B cell (primary cell): Measurements from ENCODE around the gene SLC2A9. TPM values are rescaled to one million over a fixed set of nuclear protein-coding genes. Genes with fewer than 3 reads are reported as not detected.

Source experiments
- ATAC-seq: fragments of 200-7000 bp; cut with Tn5 transposase; one replicate; pipeline ENCODE4 v1.10.0; 2021; ENCODE audit warnings: low read depth, mild to moderate bottlenecking, moderate number of reproducible peaks, moderate library complexity
- CTCF ChIA-PET: fragments of 350-600 bp; sonication (Branson Sonifier 250); formaldehyde crosslinking; loops from one replicate; lab custom pipeline; 2021; ENCODE audit warnings: antibody characterized with exemption, inconsistent platforms; lab: Charles Lee
- POLR2A ChIA-PET: fragments of 350-600 bp; sonication (Branson Sonifier 250); formaldehyde crosslinking; loops from one replicate; lab custom pipeline; 2021; ENCODE audit warnings: antibody characterized with exemption; lab: Charles Lee
- DNase-seq: peaks from one replicate; pipeline ENCODE4 v3.0.0; 2013
- H2AFZ ChIP-seq: 2 replicates; pipeline ENCODE4 v1.6.1; 2012; ENCODE audit warnings: mild to moderate bottlenecking, low read depth, low read length; ENCODE audit not compliant: insufficient read depth, poor library complexity, severe bottlenecking
- H3K27ac ChIP-seq, 2 donors: 1 replicate in 1 of 2; 2 replicates in 1 of 2; pipeline ENCODE4 v1.5.1; 2012 to 2013; ENCODE audit warnings: low read length in 2 of 2, mild to moderate bottlenecking in 2 of 2, moderate library complexity in 1 of 2
- H3K27me3 ChIP-seq, 4 experiments: fragments of 200-600 bp in 1 of 4; sonication (generic) in 1 of 4; replicated peaks in 1 of 4; 1 replicate in 2 of 4; 2 replicates in 2 of 4; pipeline versions ENCODE4 v1.6.1 to v1.7.0; 2013 to 2016; ENCODE audit warnings: low read length in 3 of 4, mild to moderate bottlenecking in 2 of 4, mixed read lengths in 1 of 4, moderate library complexity in 1 of 4; ENCODE audit not compliant: insufficient read depth in 4 of 4, control insufficient read depth in 3 of 4; ENCODE audit errors: control extremely low read depth in 1 of 4
- H3K36me3 ChIP-seq, 2 experiments: replicated peaks in 1 of 2; 1 replicate in 1 of 2; 2 replicates in 1 of 2; pipeline versions ENCODE4 v1.6.1 to v1.7.1; 2013; ENCODE audit warnings: low read length in 1 of 2; ENCODE audit not compliant: insufficient read depth in 2 of 2, control insufficient read depth in 1 of 2; ENCODE audit errors: control extremely low read depth in 1 of 2, extremely low read depth in 1 of 2
- H3K4me1 ChIP-seq, 2 donors: fragments of 200-600 bp in 1 of 2; sonication (generic) in 1 of 2; 1 replicate in 1 of 2; 2 replicates in 1 of 2; pipeline versions ENCODE4 v1.5.1 to v1.6.1; 2013 to 2017; ENCODE audit warnings: low read length in 2 of 2; ENCODE audit not compliant: control insufficient read depth in 2 of 2, insufficient read depth in 2 of 2
- H3K4me2 ChIP-seq: replicated peaks from 2 replicates; pipeline ENCODE3; 2012; ENCODE audit warnings: mild to moderate bottlenecking, low read depth, low read length; ENCODE audit not compliant: poor library complexity, severe bottlenecking
- H3K4me3 ChIP-seq, 5 experiments: fragments of 200-600 bp in 1 of 5; sonication (generic) in 1 of 5; 1 replicate in 3 of 5; 2 replicates in 2 of 5; pipeline versions ENCODE4 v1.5.1 to v1.7.0; 2011 to 2016; ENCODE audit warnings: low read length in 4 of 5, mild to moderate bottlenecking in 4 of 5, low read depth in 2 of 5, control low read depth in 1 of 5, moderate library complexity in 1 of 5; ENCODE audit not compliant: insufficient read depth in 1 of 5; ENCODE audit errors: control extremely low read depth in 1 of 5, extremely low read depth in 1 of 5
- H3K79me2 ChIP-seq: fragments of 200-600 bp; sonication (generic); one replicate; pipeline ENCODE4 v1.6.0; 2016; ENCODE audit warnings: low read length; ENCODE audit not compliant: control insufficient read depth, insufficient read depth
- H3K9ac ChIP-seq: fragments of 200-600 bp; sonication (generic); 2 replicates; pipeline ENCODE4 v1.6.1; 2017; ENCODE audit warnings: mild to moderate bottlenecking, low read length, moderate library complexity
- H3K9me3 ChIP-seq, 3 donors: one replicate each; pipeline versions ENCODE4 v1.6.1 to v1.7.1; 2013; ENCODE audit warnings: low read length in 2 of 3; ENCODE audit not compliant: control insufficient read depth in 2 of 3, insufficient read depth in 1 of 3; ENCODE audit errors: control extremely low read depth in 1 of 3
- H4K20me1 ChIP-seq: 2 replicates; pipeline ENCODE4 v1.6.0; 2012; ENCODE audit warnings: mild to moderate bottlenecking, low read length; ENCODE audit not compliant: insufficient read depth, control insufficient read depth, poor library complexity, severe bottlenecking
- H3K27ac Mint-ChIP-seq: one replicate; pipeline ENCODE4 v1.8.0; 2021; ENCODE audit warnings: mixed read lengths
- H3K27me3 Mint-ChIP-seq: one replicate; pipeline ENCODE4 v1.8.0; 2021; ENCODE audit warnings: mixed read lengths
- H3K4me1 Mint-ChIP-seq: one replicate; pipeline ENCODE4 v1.8.0; 2021; ENCODE audit warnings: mixed read lengths
- H3K4me3 Mint-ChIP-seq: one replicate; pipeline ENCODE4 v1.8.0; 2021; ENCODE audit warnings: mixed read lengths
- H3K9me3 Mint-ChIP-seq: one replicate; pipeline ENCODE4 v1.8.0; 2022; ENCODE audit warnings: mixed read lengths; ENCODE audit not compliant: insufficient read depth
- CTCF ChIP-seq: fragments of 200-600 bp; IDR thresholded peaks from one replicate; pipeline ENCODE4 v1.8.0; 2022; ENCODE audit warnings: antibody characterized with exemption, mild to moderate bottlenecking
- EZH2 ChIP-seq: IDR thresholded peaks from 2 replicates; pipeline ENCODE4 v1.6.1; 2012; ENCODE audit warnings: borderline replicate concordance, low read depth, mild to moderate bottlenecking, moderate library complexity, low read length; ENCODE audit not compliant: insufficient read depth, poor library complexity, severe bottlenecking
- WGBS: methylation state at CpG from one replicate; pipeline ENCODE4 v1.1.5; 2013; ENCODE audit warnings: missing lambda C conversion rate; ENCODE audit not compliant: insufficient coverage; 5-methylcytosine and 5-hydroxymethylcytosine counted together
- intact Hi-C: fragments of 100-400 bp; cut with micrococcal nuclease; formaldehyde crosslinking; loops from one replicate; pipeline ENCODE4 v1.10.0; 2022
- polyA plus RNA-seq: library from polyadenylated mRNA; depleted of rRNA; stranded (reverse); fragments of >200 nt; gene quantifications from 2 replicates; pipeline ENCODE4 v1.2.3, GENCODE V29; 2012
- total RNA-seq, 2 donors: library from RNA; stranded (reverse); fragments of 120-200 nt in 1 of 2; gene quantifications; 1 replicate in 1 of 2; 2 replicates in 1 of 2; pipeline versions ENCODE4 v1.2.3 to v1.2.4, GENCODE V29; 2013 to 2022

SLC2A9 gene
- total and polyA plus RNA-seq, 2 donors (not counting 1 experiment from before 2014, with no cell fraction given): 0.89 to 2.1 TPM

DNA sequence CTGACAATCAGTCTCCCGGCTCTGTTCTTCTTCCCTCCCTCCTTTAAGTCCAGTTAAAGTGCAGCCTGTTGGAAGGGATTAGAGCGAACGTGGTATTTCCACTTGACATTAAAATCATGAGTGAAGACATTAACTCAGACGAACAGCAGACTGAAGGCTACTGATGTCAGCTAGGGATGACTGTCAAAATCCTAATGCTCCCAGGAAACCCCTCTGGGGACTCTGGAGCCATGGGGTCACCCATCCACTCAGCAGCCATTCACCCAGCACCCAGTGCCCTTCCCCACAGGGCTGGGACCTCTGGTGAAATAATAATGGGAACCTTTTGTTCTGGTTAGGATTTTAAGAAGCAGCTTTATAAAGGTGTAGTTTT lies 126.0 kb downstream of the SLC2A9 start:
- Histone ChIP-seq H3K4me2 (no peak overlapping the region), H3K9me3 (no peaks in the 10 kb centered on the region), H3K36me3 (no peaks in the 10 kb centered on the region), H3K79me2 (no peaks in the 10 kb centered on the region), H4K20me1 (no peaks in the 10 kb centered on the region), H3K4me1 (no peaks in the 10 kb centered on the region), H3K9ac (no peak overlapping the region), H2AFZ (no peak overlapping the region), H3K27ac (no peak overlapping the region), H3K27me3 (no peaks in the 10 kb centered on the region), H3K4me3 (no peak overlapping the region)
- DNase-seq (no peak), ATAC-seq (no peak)
- intact Hi-C loops: no loop called here
- Mint-ChIP-seq H3K9me3 (no peaks in the 10 kb centered on the region), H3K4me1 (no peaks in the 10 kb centered on the region), H3K4me3 (no peak overlapping the region), H3K27ac (no peak overlapping the region), H3K27me3 (peaks cover 11% of the 10 kb centered on the region)
- TF ChIP-seq EZH2: no peak
- WGBS: 88% methylated on average over 3 of the region's 4 CpGs
- CTCF ChIA-PET: no interaction called here
- POLR2A ChIA-PET: no interaction called here

DNA sequence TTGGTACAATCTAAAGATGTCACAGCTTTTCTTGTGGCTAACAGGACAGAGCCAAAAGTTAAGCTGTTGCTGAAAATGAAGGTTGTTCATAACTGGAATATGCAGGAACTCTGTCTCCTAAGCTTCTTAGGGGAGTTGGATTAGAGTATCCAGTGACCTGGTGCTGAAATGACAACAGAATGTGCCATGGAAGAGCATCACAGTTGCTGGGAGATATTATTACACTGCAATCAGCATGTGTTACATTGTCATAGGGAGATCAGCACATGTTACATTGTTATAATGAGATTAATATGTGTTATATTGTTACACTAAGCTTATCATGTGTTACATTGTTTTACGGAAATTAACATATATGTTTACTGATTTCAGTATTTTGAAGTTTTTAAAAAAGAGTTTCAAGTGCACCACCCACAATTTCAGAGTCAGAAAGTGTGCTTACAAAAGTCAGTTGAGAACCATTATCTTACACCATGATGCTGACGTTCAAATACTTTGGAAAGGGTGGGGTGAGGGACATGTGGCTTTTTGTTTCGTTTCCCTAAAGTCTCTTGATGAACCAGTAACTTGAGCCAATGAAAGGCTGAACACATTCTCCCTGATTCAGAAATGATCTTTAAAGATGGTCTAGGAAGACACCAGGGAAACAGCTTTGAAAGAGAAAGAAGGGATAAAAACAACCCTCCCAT lies 126.5 kb downstream of the SLC2A9 start:
- Histone ChIP-seq H4K20me1 (no peaks in the 10 kb centered on the region), H3K9me3 (no peaks in the 10 kb centered on the region), H3K9ac (no peak overlapping the region), H3K4me2 (no peak overlapping the region), H3K4me3 (no peak overlapping the region), H3K27ac (no peak overlapping the region), H2AFZ (no peak overlapping the region), H3K36me3 (no peaks in the 10 kb centered on the region), H3K4me1 (no peaks in the 10 kb centered on the region), H3K27me3 (no peaks in the 10 kb centered on the region), H3K79me2 (no peaks in the 10 kb centered on the region)
- intact Hi-C loops: no loop called here
- no peak overlapping the region for H3K27ac Mint-ChIP-seq
- DNase-seq (no peak), ATAC-seq (no peak)
- H3K4me1 Mint-ChIP-seq: no peaks in the 10 kb centered on the region
- H3K27me3 Mint-ChIP-seq: peaks cover 7% of the 10 kb centered on the region
- TF ChIP-seq EZH2 (no peak), CTCF (no peak)
- CTCF ChIA-PET: no interaction called here
- H3K4me3 Mint-ChIP-seq: no peak overlapping the region
- WGBS: no CpG with 5 or more reads among the region's 3 CpGs
- POLR2A ChIA-PET: no interaction called here
- H3K9me3 Mint-ChIP-seq: no peaks in the 10 kb centered on the region
